Hepatocyte (in vitro differentiated cells): ENCODE measurements around the gene KCNA5.

Experiments used
- CTCF ChIP-seq: fragments of 200-600 bp; sonication (generic); IDR thresholded peaks from 2 replicates; pipeline ENCODE4 v1.5.1; 2016; ENCODE audit warnings: antibody characterized with exemption, mild to moderate bottlenecking; ENCODE audit not compliant: poor library complexity
- EZH2 ChIP-seq: fragments of 200-600 bp; sonication (generic); IDR thresholded peaks from 2 replicates; pipeline ENCODE4 v1.6.1; 2016; ENCODE audit warnings: antibody characterized with exemption, mild to moderate bottlenecking, borderline replicate concordance
- EZH2phosphoT487 ChIP-seq: fragments of 200-600 bp; sonication (generic); IDR thresholded peaks from one replicate; pipeline ENCODE4 v1.6.1; 2018; ENCODE audit warnings: antibody characterized with exemption, mild to moderate bottlenecking, low read depth, moderate library complexity; ENCODE audit not compliant: unreplicated experiment, severe bottlenecking

DNA sequence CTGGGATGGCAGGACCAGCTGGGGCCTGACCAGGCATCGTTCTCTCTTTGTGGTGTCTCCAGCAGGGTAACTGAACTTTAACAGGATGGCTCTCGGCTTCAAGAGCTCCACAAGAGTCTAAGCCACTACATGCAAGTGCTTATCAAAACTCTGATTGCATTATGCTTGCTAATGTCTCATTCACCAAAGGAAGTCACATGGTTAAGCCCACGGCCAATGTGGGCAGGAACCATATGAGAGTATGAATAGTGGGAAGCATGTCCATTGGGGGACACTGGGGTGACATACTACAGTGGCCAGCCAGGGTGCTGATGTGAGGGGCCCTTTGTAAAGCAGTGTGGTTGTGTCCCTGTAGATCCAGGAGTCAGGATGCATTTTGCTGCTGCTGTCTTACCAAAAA is 35.0 kb upstream of the KCNA5 start:
- TF ChIP-seq EZH2 (no peak), CTCF (no peak), EZH2phosphoT487 (no peak)
